Stimulated activated CD4-positive, alpha-beta T cell treated with anti-CD3 and anti-CD28 coated beads, Interleukin-2, amount 100 ng/mL, for 24 hours (primary cell): ENCODE data around the gene HIVEP3.
"Not testable (repeated sequence)": the region's sequence is repeated elsewhere in the genome, so short reads cannot be mapped to it uniquely, and the experiment has no call there.

Source experiments
- DNase-seq, 2 donors: peaks; one replicate each; pipeline ENCODE4 v3.0.0-alpha.2; 2020

Gene HIVEP3

GRCh38 chr1:41918450-41919043 lies at the start of gene HIVEP3:
TSS of gene HIVEP3 (minus strand) at chr1:41918922.
- no peak for DNase-seq

- DNase-seq: no peak
Measured at GRCh38 chr1:41964400-41964799, 45.7 kb upstream of the HIVEP3 start.

- no peak for DNase-seq
Measured at GRCh38 chr1:41963636-41964035, 44.9 kb upstream of the HIVEP3 start.

GRCh38 chr1:41958015-41958673 lies 39.4 kb upstream of the HIVEP3 start:
- no peak for DNase-seq

DNA sequence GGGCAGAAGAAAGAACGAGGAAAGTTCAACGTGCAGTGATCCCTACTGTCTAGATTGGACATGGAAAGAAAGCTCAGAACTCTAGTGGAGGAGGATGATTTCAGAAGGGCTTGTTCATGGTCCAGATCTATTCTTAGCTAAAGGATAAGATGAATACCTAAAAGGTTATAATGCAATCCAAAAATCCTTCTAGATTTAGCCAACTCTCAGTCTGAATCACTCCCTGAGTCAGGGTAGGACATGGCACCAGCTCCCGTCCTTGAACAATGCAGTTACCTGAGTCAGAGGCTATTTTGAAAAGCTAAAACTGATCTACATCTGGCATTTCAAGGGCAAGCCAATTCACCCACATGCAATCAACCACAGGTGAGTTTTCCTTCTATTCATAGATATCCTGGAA lies 38.8 kb upstream of the HIVEP3 start:
- DNase-seq: no peak

DNA sequence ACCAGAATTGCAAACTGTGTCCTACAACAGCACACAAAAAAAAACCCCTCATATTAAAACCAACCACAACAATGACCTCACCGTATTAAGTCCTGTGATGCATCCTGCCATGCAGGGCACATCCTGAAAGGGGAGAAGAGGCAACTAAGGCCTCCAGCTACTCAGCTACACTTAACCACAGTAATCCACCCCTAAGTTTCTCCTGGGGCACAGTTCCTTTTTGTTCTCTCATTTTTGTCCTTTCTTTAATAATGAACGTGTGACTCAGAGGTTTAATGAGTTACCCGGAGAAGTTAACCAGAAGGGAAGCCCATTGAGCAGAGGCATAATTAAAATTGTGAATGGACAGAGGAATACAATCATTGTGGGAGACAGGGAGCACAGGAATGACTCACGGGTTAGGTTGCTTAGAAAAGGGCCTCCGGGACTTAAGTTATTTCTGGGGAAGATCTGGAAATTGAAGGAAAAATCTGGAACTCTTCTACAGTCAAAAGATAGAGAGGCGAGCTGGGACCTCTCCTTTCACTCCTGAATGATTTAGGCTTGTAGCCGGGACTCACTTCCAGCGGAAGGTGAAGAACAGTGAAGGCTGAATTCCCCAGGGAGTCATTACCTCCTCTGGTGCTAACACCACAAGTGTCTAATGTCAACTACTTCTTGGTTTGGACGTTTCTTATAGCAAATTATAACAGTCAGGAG lies 36.9 kb upstream of the HIVEP3 start:
- DNase-seq: no peak

DNA sequence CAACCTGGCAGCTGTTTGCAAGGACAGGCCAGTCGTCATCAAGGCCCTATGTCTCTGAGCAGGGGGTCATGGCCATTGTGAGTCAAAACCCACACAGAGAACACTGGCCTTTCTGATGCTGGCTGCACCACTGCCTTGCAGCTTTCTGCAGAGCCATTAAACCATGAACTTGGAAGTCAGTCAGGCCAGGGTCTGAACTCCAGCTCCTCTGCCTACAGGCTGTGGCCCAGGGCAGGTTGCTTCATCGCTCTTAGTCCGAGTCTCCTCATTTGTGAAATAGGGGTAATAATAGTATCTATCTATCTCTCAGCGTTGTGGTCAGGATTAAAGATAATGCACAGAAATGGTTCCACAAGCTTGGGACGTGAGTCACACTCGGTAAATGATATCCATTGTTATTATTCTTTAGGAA lies 35.8 kb upstream of the HIVEP3 start:
- DNase-seq: no peak

DNA sequence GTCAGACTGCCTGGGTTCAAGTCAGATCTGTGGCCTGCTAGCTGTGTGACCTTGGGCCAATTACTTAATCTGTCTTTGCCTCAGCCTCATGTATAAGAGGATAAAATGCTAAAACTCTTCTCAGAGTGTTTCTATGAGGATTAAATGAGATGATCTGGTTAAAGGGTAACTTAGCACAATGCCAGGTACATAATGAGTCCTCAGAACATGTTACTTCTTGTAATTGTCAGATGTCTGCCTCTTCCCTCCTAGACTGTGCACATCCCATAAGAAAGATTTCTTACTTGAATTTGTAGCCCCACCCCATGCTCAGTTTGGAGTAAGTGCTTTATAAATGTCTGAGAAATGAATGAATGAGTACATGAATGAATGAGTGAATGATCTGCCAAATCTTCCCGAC lies 34.6 kb upstream of the HIVEP3 start:
- no peak for DNase-seq

- DNase-seq: no peak
Measured at GRCh38 chr1:41952208-41952607, 33.5 kb upstream of the HIVEP3 start.

DNA sequence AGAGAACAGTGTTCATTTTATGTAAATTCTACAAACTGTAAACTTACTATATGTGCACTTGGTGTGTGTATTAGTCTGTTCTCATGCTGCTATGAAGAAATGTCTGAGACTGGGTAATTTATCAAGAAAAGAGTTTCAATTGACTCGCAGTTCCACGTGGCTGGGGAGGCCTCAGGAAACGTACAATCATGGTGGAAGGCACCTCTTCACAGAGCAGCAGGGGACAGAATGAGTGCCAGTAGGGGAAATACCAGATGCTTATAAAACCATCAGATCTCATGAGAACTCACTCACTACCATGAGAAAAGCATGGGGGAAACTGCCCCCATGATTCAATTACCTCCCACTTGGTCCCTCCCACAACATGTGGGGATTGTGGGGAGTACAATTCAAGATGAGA lies 32.8 kb upstream of the HIVEP3 start:
- DNase-seq: peak in 1 of 2 donors; percentile 27

DNA sequence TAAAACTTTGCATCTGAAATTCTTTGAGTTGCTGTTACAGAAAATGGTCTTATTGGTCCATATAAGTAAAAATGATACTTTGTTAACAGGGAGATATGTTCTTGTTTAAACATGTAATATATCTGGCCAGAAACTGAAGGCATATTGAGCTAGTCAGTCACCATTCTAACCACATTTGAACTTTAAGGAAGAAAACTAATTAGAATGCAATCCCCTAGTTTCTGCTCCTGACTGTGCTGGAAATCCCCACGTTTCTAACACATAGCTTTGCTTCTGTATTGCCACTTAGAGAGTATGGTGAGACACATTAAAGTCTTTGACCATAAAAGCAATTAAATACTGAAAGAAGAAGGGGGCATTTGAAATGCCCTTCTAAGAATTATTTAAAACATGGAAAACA lies 32.1 kb upstream of the HIVEP3 start:
- no peak for DNase-seq

DNA sequence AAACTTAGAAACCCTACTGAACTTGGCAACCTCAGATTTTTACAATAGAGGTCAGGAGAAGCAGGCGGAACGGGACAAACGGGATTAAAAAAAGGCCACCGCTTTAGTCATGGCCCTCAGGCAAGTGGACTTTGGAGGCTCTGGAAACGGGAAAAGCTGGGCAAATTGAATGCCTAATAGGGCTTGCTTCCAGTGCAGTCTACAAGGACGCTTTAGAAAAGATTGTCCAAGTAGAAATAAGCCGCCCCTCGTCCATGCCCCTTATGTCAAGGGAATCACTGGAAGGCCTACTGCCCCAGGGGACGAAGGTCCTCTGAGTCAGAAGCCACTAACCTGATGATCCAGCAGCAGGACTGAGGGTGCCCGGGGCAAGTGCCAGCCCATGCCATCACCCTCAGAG lies 27.2 kb upstream of the HIVEP3 start:
- not testable (repeated sequence) for DNase-seq

- DNase-seq: no peak
Measured at GRCh38 chr1:41943717-41944116, 25.0 kb upstream of the HIVEP3 start.

- DNase-seq: no peak
Measured at GRCh38 chr1:41942278-41942677, 23.6 kb upstream of the HIVEP3 start.

DNA sequence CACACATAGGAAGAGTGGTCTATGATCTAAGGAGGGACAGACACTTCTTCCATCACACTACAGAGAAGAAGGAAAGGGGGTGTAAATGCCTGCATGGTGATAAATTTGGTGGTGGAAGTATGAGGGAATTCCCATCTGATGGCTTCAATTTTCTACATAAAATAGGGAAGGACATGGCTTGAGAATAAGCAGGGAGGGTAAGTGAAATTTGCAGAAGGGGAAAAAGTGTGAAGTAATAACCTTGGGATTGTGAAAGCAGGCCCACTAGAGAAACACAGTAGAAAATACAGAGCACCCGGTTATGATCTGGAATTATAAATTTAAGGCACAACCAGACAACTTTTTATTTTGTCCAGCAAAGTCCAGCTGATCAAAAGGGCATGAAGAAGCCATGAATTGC lies 22.7 kb upstream of the HIVEP3 start:
- no peak for DNase-seq

GRCh38 chr1:41939194-41939593 lies 20.5 kb upstream of the HIVEP3 start:
- no peak for DNase-seq

- DNase-seq: peak; percentile 22 to 28
Measured at GRCh38 chr1:41936107-41936506, 17.4 kb upstream of the HIVEP3 start.

DNA sequence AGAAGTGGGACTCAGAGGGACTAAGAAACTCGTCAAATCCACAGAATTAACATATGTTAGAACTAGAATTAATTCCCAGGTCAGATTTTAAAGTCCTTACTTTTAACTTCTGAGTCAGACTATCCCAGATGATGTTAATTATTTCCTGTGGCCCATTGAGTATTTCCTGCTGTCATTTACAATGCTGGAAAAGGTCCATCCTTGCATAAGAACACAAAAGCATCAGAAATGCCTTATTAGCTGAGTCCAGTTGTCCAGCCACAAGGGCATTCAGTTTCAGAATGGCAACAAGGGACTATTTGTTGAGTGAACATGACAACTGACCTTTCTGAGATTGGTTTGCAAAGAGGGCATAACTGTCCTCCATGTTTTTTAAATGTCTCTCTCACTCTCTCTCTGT lies 16.5 kb upstream of the HIVEP3 start:
- DNase-seq: no peak

GRCh38 chr1:41933106-41933505 lies 14.4 kb upstream of the HIVEP3 start:
- no peak for DNase-seq

GRCh38 chr1:41931578-41931977 lies 12.9 kb upstream of the HIVEP3 start:
- no peak for DNase-seq

DNA sequence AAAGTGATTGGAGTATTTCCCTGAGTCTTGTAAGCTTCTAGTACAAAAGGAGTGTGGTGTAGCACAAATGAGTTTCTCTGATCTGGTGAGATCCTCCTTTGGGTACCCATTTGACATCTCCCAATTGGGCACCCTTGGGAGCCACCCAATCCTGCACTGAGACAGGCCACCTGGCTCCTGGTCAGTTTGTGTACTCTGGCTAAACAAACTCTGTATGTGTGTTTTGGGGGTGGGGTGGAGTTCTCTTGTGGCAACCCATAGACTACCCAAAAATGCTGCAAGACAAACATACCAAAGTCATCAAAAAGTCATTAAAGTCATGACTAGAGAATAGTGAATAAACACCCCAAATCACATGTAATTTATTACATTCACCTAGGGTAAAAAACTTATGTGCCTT lies 8.4 kb upstream of the HIVEP3 start:
- DNase-seq: no peak

DNA sequence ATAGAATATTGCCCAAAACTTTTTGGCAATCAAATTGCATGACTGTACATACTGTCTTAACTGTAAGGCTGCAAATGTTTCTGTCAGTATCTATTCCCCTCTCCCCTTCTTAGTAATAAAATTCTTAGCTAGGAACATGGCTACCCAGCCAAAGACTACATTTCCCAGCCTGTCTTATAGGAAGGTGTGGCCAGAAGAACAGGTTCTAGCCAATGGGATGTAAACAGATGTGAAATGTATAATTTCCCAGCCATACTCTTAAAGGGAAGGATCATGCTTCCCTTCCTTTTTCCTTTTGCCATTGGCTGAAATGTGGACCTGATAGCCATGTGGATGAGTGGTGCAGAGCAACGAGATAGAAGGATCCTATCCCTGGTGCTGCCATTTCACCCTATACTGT lies 7.0 kb upstream of the HIVEP3 start:
- DNase-seq: no peak

DNA sequence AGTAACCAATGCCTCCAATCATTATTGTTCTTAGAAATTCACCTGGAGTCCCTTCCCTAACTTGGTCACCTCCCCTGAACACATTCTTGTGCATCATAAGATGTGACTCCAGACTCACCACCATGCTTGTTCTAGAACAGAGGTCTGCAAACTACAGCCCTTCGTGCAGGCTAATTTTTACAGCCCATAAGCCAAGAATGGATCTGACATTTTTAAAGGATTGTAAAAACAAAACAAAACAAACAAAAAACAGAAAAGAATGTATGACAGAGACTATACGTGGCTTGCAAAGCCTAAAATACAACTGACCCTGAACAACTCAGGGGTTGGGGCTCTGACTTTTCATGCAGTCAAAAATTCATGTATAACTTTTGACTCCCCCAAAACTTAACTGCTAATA lies 6.2 kb upstream of the HIVEP3 start:
- DNase-seq: no peak

- not testable (repeated sequence) for DNase-seq
Measured at GRCh38 chr1:41921271-41921670, 2.5 kb upstream of the HIVEP3 start.

- DNase-seq: no peak
Measured at GRCh38 chr1:41920658-41921057, 1.9 kb upstream of the HIVEP3 start.
